HL-60 (cell line): ENCODE data around the gene PHF19.

Experiments
- GABPA ChIP-seq: IDR thresholded peaks from 2 replicates; pipeline ENCODE4 v1.6.1; 2012; ENCODE audit warnings: low read depth
- POLR2AphosphoS5 ChIP-seq: IDR thresholded peaks from 2 replicates; pipeline ENCODE4 v1.6.1; 2012; ENCODE audit warnings: low read depth
- SPI1 ChIP-seq: IDR thresholded peaks from 2 replicates; pipeline ENCODE4 v1.6.1; 2012; ENCODE audit warnings: low read depth, mild to moderate bottlenecking, borderline replicate concordance
- TF ChIP-seq, protein P1 (sequence below): IDR thresholded peaks from one replicate; pipeline ENCODE4 v1.5.1; 2011; ENCODE audit warnings: low read length, control low read depth, inconsistent platforms; ENCODE audit not compliant: insufficient read depth

DNA sequence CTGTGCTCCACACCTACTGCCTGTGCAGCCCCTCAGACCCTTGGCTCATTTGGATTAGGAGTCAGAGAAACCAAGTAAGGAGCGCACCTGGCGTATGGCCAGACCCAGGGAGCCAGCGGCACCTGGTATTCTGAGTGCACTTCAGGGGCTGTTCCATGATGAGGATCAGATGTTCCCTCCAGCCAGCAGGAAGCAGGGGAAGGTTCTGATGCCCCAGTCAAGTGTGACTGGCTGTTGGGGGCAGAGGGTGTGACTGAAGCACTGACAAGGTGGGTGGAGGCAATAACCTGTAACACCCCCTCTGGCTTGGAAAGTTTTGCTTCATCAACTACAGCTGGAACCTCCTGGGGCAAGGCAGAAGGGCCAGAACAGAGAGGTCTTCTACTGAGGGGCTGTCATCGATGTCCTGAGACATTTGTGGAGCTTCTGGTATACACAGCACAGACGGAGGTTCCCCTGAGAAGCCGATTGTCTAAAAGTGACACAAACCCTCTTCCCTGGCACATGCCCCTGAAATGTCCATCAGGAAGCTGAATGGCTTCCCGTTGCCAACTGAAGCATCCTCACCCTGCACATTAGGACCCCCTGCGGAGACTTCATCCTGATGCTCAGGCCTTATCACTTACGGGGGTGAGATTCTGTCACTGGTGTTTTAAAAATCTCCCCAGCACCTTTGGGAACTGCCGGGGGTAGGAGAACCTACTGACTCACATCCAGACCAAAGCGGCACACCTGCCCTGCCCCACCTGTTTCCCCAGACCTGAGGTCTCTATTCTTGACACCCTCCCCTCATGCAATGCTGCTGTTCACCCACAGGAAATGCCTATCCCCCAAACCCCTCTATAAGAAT, 28.6 kb upstream of the PHF19 start:
- TF ChIP-seq, protein P1, sequence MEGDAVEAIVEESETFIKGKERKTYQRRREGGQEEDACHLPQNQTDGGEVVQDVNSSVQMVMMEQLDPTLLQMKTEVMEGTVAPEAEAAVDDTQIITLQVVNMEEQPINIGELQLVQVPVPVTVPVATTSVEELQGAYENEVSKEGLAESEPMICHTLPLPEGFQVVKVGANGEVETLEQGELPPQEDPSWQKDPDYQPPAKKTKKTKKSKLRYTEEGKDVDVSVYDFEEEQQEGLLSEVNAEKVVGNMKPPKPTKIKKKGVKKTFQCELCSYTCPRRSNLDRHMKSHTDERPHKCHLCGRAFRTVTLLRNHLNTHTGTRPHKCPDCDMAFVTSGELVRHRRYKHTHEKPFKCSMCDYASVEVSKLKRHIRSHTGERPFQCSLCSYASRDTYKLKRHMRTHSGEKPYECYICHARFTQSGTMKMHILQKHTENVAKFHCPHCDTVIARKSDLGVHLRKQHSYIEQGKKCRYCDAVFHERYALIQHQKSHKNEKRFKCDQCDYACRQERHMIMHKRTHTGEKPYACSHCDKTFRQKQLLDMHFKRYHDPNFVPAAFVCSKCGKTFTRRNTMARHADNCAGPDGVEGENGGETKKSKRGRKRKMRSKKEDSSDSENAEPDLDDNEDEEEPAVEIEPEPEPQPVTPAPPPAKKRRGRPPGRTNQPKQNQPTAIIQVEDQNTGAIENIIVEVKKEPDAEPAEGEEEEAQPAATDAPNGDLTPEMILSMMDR: no peak
- TF ChIP-seq POLR2AphosphoS5 (no peak), SPI1 (no peak), GABPA (no peak)
